OCI-M2 (cell line): Measurements from ENCODE around the gene PELI3.

Experiments
- DNase-seq: peaks from one replicate; lab custom pipeline; 2025; ENCODE audit not compliant: unreplicated experiment; lab: John Stamatoyannopoulos, UW

Gene PELI3

GRCh38 chr11:66473608-66474515 lies 7.2 kb downstream of the PELI3 start:
- no peak for DNase-seq

- no peak for DNase-seq
Observed at GRCh38 chr11:66475349-66476172, 8.9 kb downstream of the PELI3 start.

DNA sequence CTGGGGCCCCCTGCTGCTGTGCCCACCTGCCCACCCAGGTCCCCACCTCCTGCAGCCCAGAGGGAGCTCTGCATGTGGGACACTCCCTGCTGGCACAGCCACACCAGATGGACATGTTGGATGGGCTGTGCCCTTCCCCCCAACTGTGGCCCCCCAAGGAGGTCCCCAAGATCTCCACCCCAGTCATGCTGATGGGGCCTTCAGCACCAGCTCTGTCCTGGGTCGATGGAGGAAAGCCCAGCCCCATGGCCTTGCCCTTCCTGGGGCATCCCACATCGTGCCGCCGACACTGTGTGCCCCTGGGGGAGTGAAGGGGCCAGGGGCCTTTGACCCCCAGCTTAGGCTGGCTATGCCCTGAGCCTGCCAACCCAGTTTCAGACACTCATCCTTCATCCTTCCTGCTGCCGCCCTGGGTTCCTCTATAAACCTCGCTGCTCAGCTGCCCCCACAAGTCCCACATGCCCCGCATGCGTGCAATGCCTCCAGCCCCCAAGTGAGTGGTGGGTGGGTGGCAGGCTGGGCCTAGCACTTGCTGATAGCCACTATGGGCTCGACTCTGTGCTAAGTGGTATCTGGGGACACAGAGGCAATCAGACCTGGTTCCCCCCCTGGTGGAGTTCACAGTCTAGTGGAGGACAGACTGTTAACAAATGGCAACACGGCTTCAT lies 9.6 kb downstream of the PELI3 start:
- no peak for DNase-seq

- DNase-seq: no peak
Observed at GRCh38 chr11:66476841-66477251, 10.1 kb downstream of the PELI3 start.

DNA sequence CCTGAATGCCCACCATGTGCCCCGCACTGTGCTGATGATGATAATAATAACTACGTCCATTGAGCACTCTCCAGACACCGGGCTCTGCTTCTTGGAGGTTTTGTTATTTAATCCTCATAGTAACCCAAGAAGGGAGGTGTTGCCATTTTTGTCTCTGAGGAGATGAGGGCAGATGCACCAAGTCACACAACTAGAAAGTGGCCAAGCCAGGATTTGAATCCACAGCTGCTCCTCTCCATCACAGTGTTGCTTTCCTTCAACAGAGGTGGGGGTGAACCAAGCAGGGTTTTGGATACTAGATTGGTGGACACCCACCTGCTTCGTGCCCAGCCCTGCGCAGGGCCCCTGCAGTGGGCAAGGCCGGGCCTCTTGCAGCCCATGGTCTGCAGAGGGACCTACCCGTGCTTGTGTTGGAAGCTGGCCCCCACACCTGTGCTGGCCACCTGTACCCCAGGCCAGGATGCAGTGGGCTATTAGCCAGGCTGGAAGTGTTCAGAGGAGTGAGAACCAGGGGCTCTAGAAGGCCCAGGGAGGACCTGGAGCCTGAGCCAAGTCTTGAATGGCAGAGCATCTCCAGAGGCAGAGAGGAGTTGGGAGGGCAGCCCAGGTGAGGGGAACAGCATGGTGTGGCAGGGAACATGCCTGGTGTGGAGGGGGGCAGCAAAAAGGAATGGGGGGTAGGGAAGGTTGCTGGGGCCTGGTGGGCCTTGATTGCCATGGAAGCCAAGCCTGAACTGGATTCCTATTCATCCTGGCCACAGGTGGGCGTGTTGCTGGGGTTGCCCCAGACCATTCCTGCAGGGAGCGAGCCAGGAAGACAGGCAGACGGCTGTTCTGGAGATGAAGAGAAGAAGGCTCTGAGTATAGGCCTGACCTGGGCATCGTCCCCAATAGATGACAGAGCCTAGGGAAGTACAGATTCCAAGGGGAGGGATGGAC lies 10.8 kb downstream of the PELI3 start:
- DNase-seq: no peak

- no peak for DNase-seq
Observed at GRCh38 chr11:66478729-66479393, 12.2 kb downstream of the PELI3 start.

GRCh38 chr11:66479394-66480116 lies 12.8 kb downstream of the PELI3 start:
- no peak for DNase-seq

DNA sequence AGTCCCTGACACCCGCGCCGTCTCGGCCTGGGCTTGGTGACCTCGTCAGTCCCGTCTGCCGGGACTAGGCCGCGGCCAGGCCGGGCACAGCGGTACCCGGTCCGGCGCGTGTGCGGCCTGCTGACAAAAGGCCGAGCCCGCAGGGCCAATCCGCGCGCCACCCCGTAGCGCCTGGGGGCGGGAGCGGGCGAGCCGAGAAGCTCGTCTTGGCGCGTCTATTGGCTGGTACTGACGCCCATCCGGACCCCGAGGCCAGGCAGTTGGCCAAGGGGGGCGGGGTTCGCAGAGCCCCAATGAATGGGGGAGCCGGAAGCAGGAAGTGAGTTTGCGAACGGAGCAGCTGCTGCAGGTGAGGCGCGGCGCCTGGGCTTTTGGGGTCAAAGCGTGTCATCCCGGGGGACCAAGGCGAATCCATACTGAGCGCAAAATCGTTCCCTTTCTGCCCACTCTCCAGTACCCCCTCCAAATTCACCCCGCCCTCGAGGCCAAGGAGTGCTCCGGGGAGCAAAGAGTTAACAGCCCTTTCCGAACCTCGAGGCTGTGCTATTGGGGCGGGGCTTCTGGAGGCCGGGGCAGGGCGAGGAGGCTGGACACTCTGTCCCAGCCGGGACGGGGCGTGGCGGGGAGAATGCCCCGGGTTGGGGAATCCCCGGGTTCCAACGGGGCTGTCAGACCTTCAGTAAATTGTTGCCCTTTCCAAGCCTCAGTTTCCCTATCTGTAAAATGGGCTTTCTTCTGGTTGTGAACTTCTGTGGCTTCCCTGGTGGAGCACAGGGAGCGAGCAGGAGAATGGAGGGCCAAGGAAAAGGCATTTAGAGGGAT lies 13.6 kb downstream of the PELI3 start, which contains the start of gene DPP3:
Gene DPP3 (plus strand): TSS at position 318 of the 822 bp plus-strand sequence. CDS start 1,767 bp downstream, outside the sequence.
- DNase-seq: peak; percentile 42

DNA sequence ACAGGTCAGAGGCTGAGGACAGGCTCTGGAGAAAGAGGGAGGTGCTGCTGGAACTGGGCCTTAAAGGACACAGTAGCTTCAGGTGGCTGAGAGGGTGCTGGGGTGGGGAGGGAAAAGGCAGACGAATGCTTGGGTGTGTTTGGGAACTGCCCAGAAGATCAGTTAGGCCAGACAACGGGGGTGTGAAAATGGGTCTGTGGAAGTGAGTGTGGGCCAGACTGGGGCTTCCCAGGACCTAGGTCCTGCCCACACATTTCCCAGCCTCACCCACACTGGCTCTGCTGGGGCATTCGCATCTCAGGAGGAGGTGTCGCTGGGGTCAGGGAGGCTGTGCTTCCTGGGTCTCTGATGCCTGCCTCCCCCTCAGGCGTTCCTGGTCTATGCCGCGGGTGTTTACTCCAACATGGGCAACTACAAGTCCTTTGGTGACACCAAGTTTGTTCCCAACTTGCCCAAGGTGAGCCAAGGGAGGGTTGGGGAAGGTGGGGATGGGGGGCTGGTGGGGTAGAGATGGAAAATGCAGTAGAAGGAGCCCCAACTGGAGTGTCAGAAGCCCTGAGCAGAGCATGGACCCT lies 18.2 kb downstream of the PELI3 start:
- no peak for DNase-seq

- no peak for DNase-seq
Observed at GRCh38 chr11:66488957-66489356, 22.3 kb downstream of the PELI3 start.

DNA sequence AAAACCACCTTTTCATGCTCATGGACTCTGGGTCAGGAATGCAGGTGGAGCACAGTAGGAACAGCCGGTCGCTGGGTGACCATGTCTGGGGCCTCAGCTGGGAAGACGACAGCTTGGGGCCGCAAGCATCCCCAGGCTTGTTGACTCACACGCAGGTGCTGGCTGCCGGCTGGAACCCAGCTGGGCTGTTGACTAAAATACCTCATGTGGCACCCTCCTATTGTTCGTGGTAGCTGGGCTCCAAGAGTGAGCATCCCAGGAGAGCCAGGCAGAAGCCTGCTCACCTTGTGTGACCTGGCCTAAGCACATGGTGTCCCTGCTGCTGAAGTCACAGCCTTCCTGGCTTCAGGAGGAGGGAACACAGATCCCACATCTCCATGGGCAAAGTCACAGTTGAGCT lies 22.9 kb downstream of the PELI3 start:
- DNase-seq: no peak

GRCh38 chr11:66491315-66491935 lies 24.7 kb downstream of the PELI3 start:
- no peak for DNase-seq

GRCh38 chr11:66492161-66492865 lies 25.6 kb downstream of the PELI3 start:
- DNase-seq: no peak

GRCh38 chr11:66493130-66493529 lies 26.4 kb downstream of the PELI3 start:
- DNase-seq: no peak

- DNase-seq: no peak
Observed at GRCh38 chr11:66494458-66494857, 27.8 kb downstream of the PELI3 start.

GRCh38 chr11:66494935-66495334 lies 28.2 kb downstream of the PELI3 start:
- no peak for DNase-seq

- no peak for DNase-seq
Observed at GRCh38 chr11:66495401-66495854, 28.7 kb downstream of the PELI3 start.
